Mesenchymal stem cell (in vitro differentiated cells and primary cell): Measurements from ENCODE around the gene SHISA7.

Experiments used
- DNase-seq: peaks from one replicate; pipeline ENCODE4 v3.0.0-alpha.2; 2013
- H2AFZ ChIP-seq: one replicate; pipeline ENCODE4 v1.6.1; 2013; ENCODE audit warnings: low read depth, mild to moderate bottlenecking, control low read depth, inconsistent platforms, low read length, moderate library complexity
- H2AK5ac ChIP-seq: 2 replicates; pipeline ENCODE4 v1.6.1; 2013; ENCODE audit warnings: low read length, moderate library complexity, mild to moderate bottlenecking, inconsistent platforms; ENCODE audit not compliant: severe bottlenecking
- H2BK120ac ChIP-seq: one replicate; pipeline ENCODE4 v1.6.1; 2013; ENCODE audit warnings: low read depth, mild to moderate bottlenecking, inconsistent platforms, low read length, moderate library complexity
- H2BK12ac ChIP-seq, 2 experiments: one replicate each; pipeline ENCODE4 v1.6.1; 2013; ENCODE audit warnings: inconsistent platforms in 2 of 2, low read length in 2 of 2, mild to moderate bottlenecking in 2 of 2, moderate library complexity in 2 of 2, control low read depth in 1 of 2
- H2BK15ac ChIP-seq: one replicate; pipeline ENCODE4 v1.6.1; 2013; ENCODE audit warnings: mild to moderate bottlenecking, low read depth, inconsistent platforms; ENCODE audit not compliant: poor library complexity, severe bottlenecking
- H2BK5ac ChIP-seq: 2 replicates; pipeline ENCODE4 v1.6.1; 2013; ENCODE audit warnings: low read depth, mild to moderate bottlenecking, low read length, control low read depth, inconsistent platforms; ENCODE audit not compliant: poor library complexity, severe bottlenecking
- H3K14ac ChIP-seq, 2 experiments: one replicate each; pipeline ENCODE4 v1.6.1; 2013; ENCODE audit warnings: inconsistent platforms in 2 of 2, low read length in 2 of 2, control low read depth in 1 of 2, mild to moderate bottlenecking in 1 of 2, moderate library complexity in 1 of 2
- H3K18ac ChIP-seq, 2 experiments: one replicate each; pipeline ENCODE4 v1.6.1; 2013; ENCODE audit warnings: inconsistent platforms in 2 of 2, low read length in 2 of 2, control low read depth in 1 of 2, low read depth in 1 of 2, mild to moderate bottlenecking in 1 of 2
- H3K23ac ChIP-seq, 2 experiments: one replicate each; pipeline ENCODE4 v1.6.1; 2013; ENCODE audit warnings: inconsistent platforms in 2 of 2, low read length in 2 of 2, mild to moderate bottlenecking in 2 of 2, moderate library complexity in 2 of 2, control low read depth in 1 of 2
- H3K27ac ChIP-seq: 2 replicates; pipeline ENCODE4 v1.5.1; 2013; ENCODE audit warnings: mild to moderate bottlenecking, moderate library complexity, low read length, control low read depth, inconsistent platforms; ENCODE audit not compliant: poor library complexity, severe bottlenecking
- H3K27me3 ChIP-seq, 2 experiments: 2 replicates each; pipeline versions ENCODE4 v1.6.1 to v1.7.0; 2013; ENCODE audit warnings: low read length in 2 of 2, mild to moderate bottlenecking in 2 of 2, moderate library complexity in 2 of 2, control low read depth in 1 of 2, inconsistent platforms in 1 of 2; ENCODE audit not compliant: control insufficient read depth in 1 of 2, insufficient read depth in 1 of 2
- H3K36me3 ChIP-seq, 2 experiments: 2 replicates each; pipeline versions ENCODE4 v1.6.1 to v1.7.0; 2013; ENCODE audit warnings: low read length in 2 of 2, control low read depth in 1 of 2, inconsistent platforms in 1 of 2, low read depth in 1 of 2, mild to moderate bottlenecking in 1 of 2; ENCODE audit not compliant: insufficient read depth in 2 of 2, control insufficient read depth in 1 of 2
- H3K4ac ChIP-seq, 2 experiments: one replicate each; pipeline ENCODE4 v1.6.1; 2013; ENCODE audit warnings: inconsistent platforms in 2 of 2, low read length in 2 of 2, mild to moderate bottlenecking in 2 of 2, moderate library complexity in 2 of 2, control low read depth in 1 of 2, low read depth in 1 of 2
- H3K4me1 ChIP-seq: 2 replicates; pipeline ENCODE4 v1.6.1; 2013; ENCODE audit warnings: low read depth, low read length, control low read depth; ENCODE audit not compliant: control insufficient read depth, insufficient read depth
- H3K4me2 ChIP-seq: 2 replicates; pipeline ENCODE4 v1.6.1; 2013; ENCODE audit warnings: low read length, mild to moderate bottlenecking, inconsistent platforms; ENCODE audit not compliant: poor library complexity, severe bottlenecking
- H3K4me3 ChIP-seq, 2 experiments: 2 replicates each; pipeline versions ENCODE4 v1.5.1 to v1.7.0; 2013; ENCODE audit warnings: low read length in 2 of 2, mild to moderate bottlenecking in 2 of 2, control low read depth in 1 of 2, low read depth in 1 of 2; ENCODE audit not compliant: insufficient read depth in 1 of 2
- H3K79me1 ChIP-seq: replicated peaks from 2 replicates; pipeline ENCODE4 v1.6.1; 2013; ENCODE audit warnings: mild to moderate bottlenecking, control low read depth, low read length, inconsistent platforms; ENCODE audit not compliant: poor library complexity, severe bottlenecking
- H3K9ac ChIP-seq: 2 replicates; pipeline ENCODE4 v1.7.0; 2013; ENCODE audit warnings: mild to moderate bottlenecking, low read length, moderate library complexity
- H3K9me3 ChIP-seq: 2 replicates; pipeline ENCODE4 v1.7.0; 2013; ENCODE audit warnings: mild to moderate bottlenecking, low read length; ENCODE audit not compliant: control insufficient read depth
- H4K8ac ChIP-seq: one replicate; pipeline ENCODE4 v1.6.1; 2013; ENCODE audit warnings: inconsistent platforms, mild to moderate bottlenecking, low read length, moderate library complexity
- H4K91ac ChIP-seq: one replicate; pipeline ENCODE4 v1.6.1; 2013; ENCODE audit warnings: mild to moderate bottlenecking, low read length, inconsistent platforms
- WGBS: methylation state at CpG from one replicate; pipeline ENCODE4 v1.1.7; 2013; ENCODE audit warnings: mixed read lengths; 5-methylcytosine and 5-hydroxymethylcytosine counted together

SHISA7 gene

DNA sequence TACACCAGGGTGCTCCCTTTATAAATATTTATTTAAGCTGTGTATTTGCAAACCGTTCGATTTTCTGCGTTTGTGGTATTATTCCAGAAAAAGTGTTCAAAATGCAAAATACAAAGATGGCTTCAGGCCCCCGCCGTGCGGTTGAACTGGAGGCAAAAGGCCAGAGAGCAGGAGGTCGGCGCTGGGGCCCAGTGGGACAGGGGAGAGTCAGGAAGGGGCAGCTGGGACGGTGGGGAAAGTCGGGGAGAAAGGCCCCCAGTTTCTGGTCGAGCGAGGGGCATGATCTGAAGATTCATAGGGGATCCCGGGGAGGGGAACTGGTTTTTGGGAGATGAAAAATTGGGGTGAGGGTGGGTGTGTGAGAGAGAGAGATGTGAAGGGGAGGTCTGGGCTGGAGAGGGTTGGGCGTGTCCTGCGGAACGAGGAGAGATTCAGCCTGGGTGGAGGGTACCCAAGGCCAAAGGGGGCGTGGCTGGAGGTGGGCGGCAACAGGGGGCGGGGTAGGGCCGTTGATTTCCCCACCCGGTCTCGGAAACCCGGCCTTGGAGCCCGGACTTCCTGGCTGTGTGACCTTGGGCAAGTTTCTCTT lies 17.7 kb upstream of the SHISA7 start:
- Histone ChIP-seq H3K4me3 (peak overlapping the region; percentile 86 to 95), H3K18ac (peak overlapping the region; percentile 95 to 98), H3K27me3 (no peaks in the 10 kb centered on the region), H2BK12ac (peak overlapping the region in 1 of 2 experiments; percentile 50), H4K91ac (no peak overlapping the region), H3K27ac (peak overlapping the region; percentile 70), H2AFZ (no peak overlapping the region), H3K79me1 (peaks cover 18% of the 10 kb centered on the region), H3K9me3 (no peaks in the 10 kb centered on the region), H2BK120ac (no peak overlapping the region), H4K8ac (no peak overlapping the region), H3K4ac (peak overlapping the region in 1 of 2 experiments; percentile 62), H2BK15ac (no peak overlapping the region), H2AK5ac (peak overlapping the region; percentile 65), H3K9ac (peak overlapping the region; percentile 96), H3K4me1 (peaks cover 17% of the 10 kb centered on the region), H3K36me3 (peaks cover 0 to 13% of the 10 kb centered on the region in 2 experiments), H3K23ac (no peak overlapping the region), H3K4me2 (peak overlapping the region; percentile 86), H2BK5ac (peak overlapping the region; percentile 51), H3K14ac (no peak overlapping the region)
- WGBS, result 8% methylated on average over 24 of the region's 24 CpGs
- peak; percentile 83 for DNase-seq

DNA sequence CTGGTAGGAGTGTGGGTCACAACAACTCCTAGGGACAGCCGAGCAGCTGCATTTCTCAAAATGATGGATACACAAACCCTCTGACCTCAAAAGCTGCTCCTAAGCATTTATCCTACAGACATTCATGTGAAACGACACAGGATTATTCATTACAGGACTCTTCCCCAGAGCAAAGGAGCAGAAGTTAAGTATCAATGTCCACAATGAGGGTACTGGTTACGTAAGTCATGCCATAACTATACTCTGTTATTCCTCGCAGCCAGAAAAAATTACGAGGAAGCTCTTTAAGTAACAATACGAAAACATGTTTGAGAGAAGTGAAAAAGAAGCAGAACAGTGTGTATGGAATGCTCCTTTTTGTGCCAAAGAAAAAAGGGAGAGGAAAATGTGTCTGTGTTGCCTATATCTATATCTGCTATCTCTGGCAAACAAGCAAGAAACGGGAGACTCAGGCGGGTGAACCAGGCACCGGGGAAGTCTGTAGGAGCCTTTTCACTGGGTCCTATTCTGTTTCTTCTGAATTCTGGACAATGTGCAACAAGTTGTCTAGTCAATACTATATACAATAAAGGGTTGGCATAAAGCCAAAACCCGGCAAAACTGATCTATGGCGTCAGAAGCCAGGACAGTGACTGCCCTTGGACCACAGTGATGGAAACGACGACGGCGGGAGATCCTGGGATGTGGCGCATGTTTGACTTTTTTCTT lies 17.0 kb upstream of the SHISA7 start:
- H3K9ac ChIP-seq, result peak overlapping the region; percentile 96
- H3K4me2 ChIP-seq, result peak overlapping the region; percentile 86
- no peak overlapping the region for H2BK15ac ChIP-seq
- peak overlapping the region; percentile 35 for H2AK5ac ChIP-seq
- peak overlapping the region in 1 of 2 experiments; percentile 95 for H3K4me3 ChIP-seq
- WGBS, result 47% methylated on average over 16 of the region's 16 CpGs
- no peak overlapping the region for H2BK5ac ChIP-seq
- H2AFZ ChIP-seq, result no peak overlapping the region
- peaks cover 15% of the 10 kb centered on the region for H3K4me1 ChIP-seq
- no peak overlapping the region for H4K8ac ChIP-seq
- no peak overlapping the region for H2BK12ac ChIP-seq
- DNase-seq, result peak; percentile 73
- H3K23ac ChIP-seq, result no peak overlapping the region
- no peak overlapping the region for H3K27ac ChIP-seq
- H4K91ac ChIP-seq, result no peak overlapping the region
- H3K27me3 ChIP-seq, result no peaks in the 10 kb centered on the region
- no peak overlapping the region for H3K14ac ChIP-seq
- no peak overlapping the region for H2BK120ac ChIP-seq
- H3K36me3 ChIP-seq, result peaks cover 6 to 19% of the 10 kb centered on the region in 2 experiments
- H3K18ac ChIP-seq, result no peak overlapping the region
- H3K79me1 ChIP-seq, result peaks cover 22% of the 10 kb centered on the region
- no peak overlapping the region for H3K4ac ChIP-seq
- H3K9me3 ChIP-seq, result no peaks in the 10 kb centered on the region

DNA sequence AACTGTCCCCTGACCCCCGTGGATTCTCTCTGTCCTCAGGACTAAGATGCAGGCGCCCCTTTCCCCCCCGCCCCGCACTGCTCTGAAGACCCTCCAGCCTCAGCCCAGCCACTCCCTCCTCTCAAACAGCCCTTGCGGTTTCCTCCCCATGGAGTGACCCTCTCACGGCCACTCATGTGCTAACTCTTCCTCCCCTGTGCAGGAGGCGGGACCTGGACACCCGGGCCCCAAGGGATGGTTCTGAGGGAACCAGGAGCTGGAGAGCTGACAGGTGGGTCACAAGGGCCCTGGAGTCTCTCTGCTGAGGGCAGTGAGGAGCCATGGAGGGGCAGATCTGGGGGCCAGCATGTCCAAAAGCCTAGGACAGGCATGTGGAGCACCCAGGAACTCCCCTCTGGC lies 16.4 kb upstream of the SHISA7 start:
- no peaks in the 10 kb centered on the region for H3K9me3 ChIP-seq
- peaks cover 24% of the 10 kb centered on the region for H3K79me1 ChIP-seq

DNA sequence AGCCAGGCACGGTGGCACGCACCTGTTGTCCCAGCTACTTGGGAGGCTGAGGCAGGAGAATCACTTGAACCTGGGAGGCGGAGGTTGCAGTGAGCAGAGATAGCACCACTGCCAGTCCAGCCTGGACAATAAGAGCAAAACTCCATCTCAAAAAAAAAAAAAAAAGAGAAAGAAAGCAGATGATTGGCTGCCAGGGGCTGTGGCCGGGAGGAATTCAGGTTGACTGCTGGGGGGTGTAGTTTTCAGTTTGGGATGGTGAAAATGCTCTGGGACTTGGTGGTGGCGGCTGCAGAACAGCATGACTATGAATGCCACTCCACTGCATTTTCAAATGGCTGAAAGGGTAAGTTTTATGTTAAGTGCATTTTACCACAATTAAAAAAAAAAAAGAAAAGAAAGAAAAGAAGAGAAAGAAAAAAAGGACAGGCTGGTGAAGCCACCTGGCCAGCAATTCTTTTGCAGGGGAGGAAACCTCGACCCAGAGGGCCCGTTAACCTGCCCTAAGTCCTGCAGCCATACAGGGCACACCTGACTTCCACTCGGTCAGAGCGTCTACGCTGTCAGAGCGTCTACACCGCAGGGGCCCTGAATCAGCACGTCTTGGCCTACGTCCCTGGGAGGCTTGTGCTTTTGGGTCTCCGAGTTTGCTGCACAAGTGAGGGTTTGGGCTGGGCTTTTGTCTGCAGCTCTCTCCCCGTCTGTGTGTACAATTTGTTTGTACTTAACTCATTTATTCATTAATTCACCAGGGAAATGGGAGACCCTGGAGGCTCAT lies 14.8 kb upstream of the SHISA7 start:
- Histone ChIP-seq H2AFZ (no peak overlapping the region), H3K36me3 (peaks cover 11 to 39% of the 10 kb centered on the region in 2 experiments), H3K27ac (no peak overlapping the region), H3K4me1 (peaks cover 20% of the 10 kb centered on the region), H3K27me3 (no peaks in the 10 kb centered on the region), H3K18ac (no peak overlapping the region), H3K79me1 (peaks cover 24% of the 10 kb centered on the region), H4K8ac (no peak overlapping the region), H3K14ac (no peak overlapping the region), H2BK5ac (no peak overlapping the region), H2BK12ac (no peak overlapping the region), H2AK5ac (no peak overlapping the region), H3K4me3 (no peak overlapping the region), H3K23ac (no peak overlapping the region), H4K91ac (no peak overlapping the region), H3K9ac (no peak overlapping the region), H3K9me3 (no peaks in the 10 kb centered on the region), H2BK120ac (no peak overlapping the region), H2BK15ac (no peak overlapping the region), H3K4me2 (no peak overlapping the region), H3K4ac (no peak overlapping the region)
- 93% methylated on average over 10 of the region's 16 CpGs for WGBS
- no peak for DNase-seq

More for the DNA sequence above, 16.4 kb upstream of the SHISA7 start:
- 81% methylated on average over 5 of the region's 8 CpGs for WGBS
- H3K27me3 ChIP-seq, result no peaks in the 10 kb centered on the region
- H3K23ac ChIP-seq, result no peak overlapping the region
- no peak overlapping the region for H3K4ac ChIP-seq
- no peak overlapping the region for H2BK5ac ChIP-seq
- no peak overlapping the region for H3K18ac ChIP-seq
- no peak overlapping the region for H4K8ac ChIP-seq
- peaks cover 6 to 25% of the 10 kb centered on the region in 2 experiments for H3K36me3 ChIP-seq
- no peak overlapping the region for H2BK12ac ChIP-seq
- H3K4me3 ChIP-seq, result peak overlapping the region in 1 of 2 experiments; percentile 95
- H2BK120ac ChIP-seq, result no peak overlapping the region
- H2AFZ ChIP-seq, result no peak overlapping the region
- no peak overlapping the region for H2AK5ac ChIP-seq
- no peak overlapping the region for H3K14ac ChIP-seq
- H3K9ac ChIP-seq, result peak overlapping the region; percentile 96
- no peak overlapping the region for H3K27ac ChIP-seq
- peaks cover 15% of the 10 kb centered on the region for H3K4me1 ChIP-seq
- no peak for DNase-seq
- H3K4me2 ChIP-seq, result no peak overlapping the region
- no peak overlapping the region for H4K91ac ChIP-seq
- no peak overlapping the region for H2BK15ac ChIP-seq
